KMS-11 (cell line): ENCODE results near the gene PTCD2.

Source experiments
- H2AFZ ChIP-seq: fragments of 200-600 bp; sonication (generic); 2 replicates; pipeline ENCODE4 v1.6.1; 2016; ENCODE audit warnings: antibody characterized with exemption, mixed run types, low read depth
- H3K27ac ChIP-seq: fragments of 200-600 bp; sonication (generic); 2 replicates; pipeline ENCODE4 v1.6.1; 2016; ENCODE audit warnings: mild to moderate bottlenecking, mixed run types
- H3K27me3 ChIP-seq: fragments of 200-600 bp; sonication (generic); 2 replicates; pipeline ENCODE4 v1.6.1; 2017; ENCODE audit warnings: mild to moderate bottlenecking, low read depth, mixed run types, moderate library complexity; ENCODE audit not compliant: insufficient read depth
- H3K36me3 ChIP-seq: fragments of 200-600 bp; sonication (generic); 2 replicates; pipeline ENCODE4 v1.6.1; 2017; ENCODE audit warnings: mild to moderate bottlenecking, mixed run types; ENCODE audit not compliant: insufficient read depth
- H3K4me1 ChIP-seq: fragments of 200-600 bp; sonication (generic); 2 replicates; pipeline ENCODE4 v1.6.1; 2016; ENCODE audit warnings: mild to moderate bottlenecking, low read depth, mixed run types; ENCODE audit not compliant: poor library complexity, severe bottlenecking
- H3K4me2 ChIP-seq: fragments of 200-600 bp; sonication (generic); 2 replicates; pipeline ENCODE4 v1.7.0; 2016; ENCODE audit warnings: mild to moderate bottlenecking, mixed run types
- H3K4me3 ChIP-seq: fragments of 200-600 bp; sonication (generic); IDR thresholded peaks from 2 replicates; pipeline ENCODE4 v1.6.1; 2017; ENCODE audit warnings: low read depth, low read length, mixed read lengths; ENCODE audit not compliant: insufficient read depth
- H3K79me2 ChIP-seq: fragments of 200-600 bp; sonication (generic); 2 replicates; pipeline ENCODE4 v1.6.1; 2016; ENCODE audit warnings: low read depth, mixed run types; ENCODE audit not compliant: insufficient read depth
- H3K9ac ChIP-seq: fragments of 200-600 bp; sonication (generic); 2 replicates; pipeline ENCODE4 v1.6.1; 2016; ENCODE audit warnings: mild to moderate bottlenecking, mixed run types
- H4K20me1 ChIP-seq: fragments of 200-600 bp; sonication (generic); 2 replicates; pipeline ENCODE4 v1.6.1; 2016; ENCODE audit warnings: mild to moderate bottlenecking, mixed run types; ENCODE audit not compliant: insufficient read depth
- CTCF ChIP-seq: fragments of 200-600 bp; sonication (generic); conservative IDR thresholded peaks from 2 replicates; pipeline ENCODE4 v1.6.1; 2017; ENCODE audit warnings: low read depth, mild to moderate bottlenecking, antibody characterized with exemption, low read length, moderate library complexity, mixed read lengths

The PTCD2 gene

GRCh38 chr5:72292411-72292810, 27.8 kb upstream of the PTCD2 start:
- H3K79me2 ChIP-seq = peaks cover 8% of the 10 kb centered on the region; the same call in 1 of the 2 replicates
- peak overlapping the region; percentile 40; the same call in 1 of the 2 replicates for H3K27ac ChIP-seq
- H3K4me2 ChIP-seq = peak overlapping the region; percentile 30; the same call in 1 of the 2 replicates
- no peaks in the 10 kb centered on the region for H3K27me3 ChIP-seq
- no peak overlapping the region for H3K9ac ChIP-seq
- TF ChIP-seq CTCF = no peak
- no peaks in the 10 kb centered on the region for H4K20me1 ChIP-seq
- H3K4me3 ChIP-seq = no peak overlapping the region
- peaks cover 82% of the 10 kb centered on the region for H3K4me1 ChIP-seq
- no peak overlapping the region for H2AFZ ChIP-seq
- no peaks in the 10 kb centered on the region; the same call in 1 of the 2 replicates for H3K36me3 ChIP-seq

GRCh38 chr5:72293495-72294055, 26.6 kb upstream of the PTCD2 start:
- no peaks in the 10 kb centered on the region; the same call in 1 of the 2 replicates for H3K36me3 ChIP-seq
- H3K4me3 ChIP-seq = no peak overlapping the region
- H4K20me1 ChIP-seq = no peaks in the 10 kb centered on the region
- no peak for TF ChIP-seq CTCF
- no peaks in the 10 kb centered on the region for H3K27me3 ChIP-seq
- peak overlapping the region; percentile 40 for H3K27ac ChIP-seq
- H3K79me2 ChIP-seq = peaks cover 14% of the 10 kb centered on the region; the same call in 1 of the 2 replicates
- peaks cover 92% of the 10 kb centered on the region for H3K4me1 ChIP-seq
- 0 out of 2 replicates have a peak overlapping the region, but pooled peaks have one; percentile 3 for H3K9ac ChIP-seq
- no peak overlapping the region for H2AFZ ChIP-seq
- H3K4me2 ChIP-seq = peak overlapping the region; percentile 82

- peak overlapping the region; percentile 40; the same call in 1 of the 2 replicates for H3K27ac ChIP-seq
These were observed 25.7 kb upstream of the PTCD2 start for GRCh38 chr5:72294473-72294872.

GRCh38 chr5:72295539-72295938, 24.6 kb upstream of the PTCD2 start:
- H3K36me3 ChIP-seq = no peaks in the 10 kb centered on the region; the same call in 1 of the 2 replicates
- H3K27me3 ChIP-seq = no peaks in the 10 kb centered on the region
- TF ChIP-seq CTCF = no peak
- no peak overlapping the region for H3K9ac ChIP-seq
- peaks cover 97% of the 10 kb centered on the region for H3K4me1 ChIP-seq
- H3K27ac ChIP-seq = no peak overlapping the region
- H3K4me2 ChIP-seq = no peak overlapping the region
- peaks cover 28% of the 10 kb centered on the region; the same call in 1 of the 2 replicates for H3K79me2 ChIP-seq
- H3K4me3 ChIP-seq = no peak overlapping the region
- no peaks in the 10 kb centered on the region for H4K20me1 ChIP-seq
- H2AFZ ChIP-seq = no peak overlapping the region

More at GRCh38 chr5:72294473-72294872, 25.7 kb upstream of the PTCD2 start:
- H3K79me2 ChIP-seq = peaks cover 18% of the 10 kb centered on the region; the same call in 1 of the 2 replicates
- TF ChIP-seq CTCF = no peak
- H4K20me1 ChIP-seq = no peaks in the 10 kb centered on the region
- H3K9ac ChIP-seq = no peak overlapping the region
- no peak overlapping the region for H3K4me3 ChIP-seq
- no peak overlapping the region for H2AFZ ChIP-seq
- H3K4me1 ChIP-seq = peaks cover 95% of the 10 kb centered on the region
- no peaks in the 10 kb centered on the region for H3K27me3 ChIP-seq
- peak overlapping the region; percentile 82 for H3K4me2 ChIP-seq
- no peaks in the 10 kb centered on the region; the same call in 1 of the 2 replicates for H3K36me3 ChIP-seq
